HS-27A (cell line): Measurements from ENCODE around the gene TECRL.

ENCODE experiments used
- DNase-seq: peaks from one replicate; pipeline ENCODE4 v3.0.0-alpha.2; 2012; ENCODE audit warnings: low read depth, missing footprints

TECRL gene

GRCh38 chr4:64409300-64409699 is at the start of gene TECRL:
Gene TECRL, minus strand, starts transcription at chr4:64409450. Its CDS starts 99 bp downstream, at chr4:64409351.
- DNase-seq: no peak

- DNase-seq: no peak
Measured at GRCh38 chr4:64432674-64433073, 23.4 kb upstream of the TECRL start.

- DNase-seq: no peak
Measured at GRCh38 chr4:64430933-64431332, 21.7 kb upstream of the TECRL start.

- no peak for DNase-seq
Measured at GRCh38 chr4:64417974-64418373, 8.7 kb upstream of the TECRL start.

GRCh38 chr4:64407000-64407399 is 2.2 kb downstream of the TECRL start:
- no peak for DNase-seq

GRCh38 chr4:64405761-64406160 is 3.5 kb downstream of the TECRL start:
- DNase-seq: no peak

GRCh38 chr4:64402684-64403083 is 6.6 kb downstream of the TECRL start:
- no peak for DNase-seq

- no peak for DNase-seq
Measured at GRCh38 chr4:64399313-64400109, 9.7 kb downstream of the TECRL start.

- no peak for DNase-seq
Measured at GRCh38 chr4:64394469-64394868, 14.8 kb downstream of the TECRL start.

GRCh38 chr4:64388252-64388651 is 21.0 kb downstream of the TECRL start:
- no peak for DNase-seq

- DNase-seq: no peak
Measured at GRCh38 chr4:64385220-64385619, 24.0 kb downstream of the TECRL start.

- DNase-seq: no peak
Measured at GRCh38 chr4:64384237-64385203, 24.7 kb downstream of the TECRL start.

GRCh38 chr4:64368741-64369140 is 40.5 kb downstream of the TECRL start:
- no peak for DNase-seq

- no peak for DNase-seq
Measured at GRCh38 chr4:64361399-64361740, 47.9 kb downstream of the TECRL start.

- no peak for DNase-seq
Measured at GRCh38 chr4:64360664-64361398, 48.4 kb downstream of the TECRL start.

GRCh38 chr4:64359489-64359888 is 49.8 kb downstream of the TECRL start:
- DNase-seq: no peak

GRCh38 chr4:64353904-64354303 is 55.3 kb downstream of the TECRL start:
- DNase-seq: no peak

GRCh38 chr4:64341711-64342110 is 67.5 kb downstream of the TECRL start:
- no peak for DNase-seq

- DNase-seq: no peak
Measured at GRCh38 chr4:64340218-64341110, 68.8 kb downstream of the TECRL start.

GRCh38 chr4:64334964-64335363 is 74.3 kb downstream of the TECRL start:
- no peak for DNase-seq

- no peak for DNase-seq
Measured at GRCh38 chr4:64330143-64330542, 79.1 kb downstream of the TECRL start.
